Nephron progenitor cell (in vitro differentiated cells): Measurements from ENCODE around the gene SIM2.

Experiments
- DNase-seq: peaks from one replicate; pipeline ENCODE4 v3.0.0; 2021
- H3K27ac Mint-ChIP-seq: 2 replicates; pipeline ENCODE4 v1.8.0; 2021; ENCODE audit warnings: mild to moderate bottlenecking, moderate library complexity, mixed read lengths
- H3K27me3 Mint-ChIP-seq: 2 replicates; pipeline ENCODE4 v1.8.0; 2021; ENCODE audit warnings: mild to moderate bottlenecking, low read depth, mixed read lengths; ENCODE audit not compliant: poor library complexity
- H3K36me3 Mint-ChIP-seq: 2 replicates; pipeline ENCODE4 v1.8.0; 2021; ENCODE audit warnings: low read depth, mixed read lengths
- H3K4me1 Mint-ChIP-seq: 2 replicates; pipeline ENCODE4 v1.8.0; 2021; ENCODE audit warnings: mixed read lengths
- H3K4me3 Mint-ChIP-seq: 2 replicates; pipeline ENCODE4 v1.8.0; 2021; ENCODE audit warnings: mild to moderate bottlenecking, moderate library complexity, mixed read lengths
- H3K9me3 Mint-ChIP-seq: 2 replicates; pipeline ENCODE4 v1.8.0; 2021; ENCODE audit warnings: mild to moderate bottlenecking, moderate library complexity, mixed read lengths
- CTCF ChIP-seq: fragments of 200-600 bp; sonication (generic); IDR thresholded peaks from 2 replicates; pipeline ENCODE4 v1.5.0; 2021; ENCODE audit warnings: antibody characterized with exemption

The SIM2 gene

DNA sequence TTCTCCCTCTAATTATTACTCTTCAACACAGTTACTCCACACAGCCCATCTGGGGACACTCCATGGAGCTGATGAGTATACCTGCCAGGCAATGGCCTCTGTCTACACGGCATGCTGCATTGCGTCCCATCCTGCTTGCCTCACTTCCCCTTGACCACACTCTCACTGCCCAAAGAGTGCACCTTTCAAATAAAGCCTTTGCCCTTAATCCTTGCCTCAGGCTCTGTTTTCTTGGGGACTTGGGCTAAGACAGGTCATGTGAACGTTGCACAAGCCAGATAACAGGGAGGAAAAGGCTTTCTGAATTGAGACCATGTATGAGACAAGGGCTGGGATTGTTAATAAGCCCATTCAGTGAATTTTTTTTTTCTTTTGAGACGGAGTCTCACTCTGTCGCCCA is 40.0 kb upstream of the SIM2 start:
- H3K27me3 Mint-ChIP-seq = peaks cover 25% of the 10 kb centered on the region
- no peak overlapping the region for H3K4me3 Mint-ChIP-seq
- TF ChIP-seq CTCF = no peak
- H3K36me3 Mint-ChIP-seq = no peaks in the 10 kb centered on the region
- DNase-seq = no peak
- H3K9me3 Mint-ChIP-seq = no peaks in the 10 kb centered on the region
- no peak overlapping the region for H3K27ac Mint-ChIP-seq
- peaks cover 26% of the 10 kb centered on the region for H3K4me1 Mint-ChIP-seq

DNA sequence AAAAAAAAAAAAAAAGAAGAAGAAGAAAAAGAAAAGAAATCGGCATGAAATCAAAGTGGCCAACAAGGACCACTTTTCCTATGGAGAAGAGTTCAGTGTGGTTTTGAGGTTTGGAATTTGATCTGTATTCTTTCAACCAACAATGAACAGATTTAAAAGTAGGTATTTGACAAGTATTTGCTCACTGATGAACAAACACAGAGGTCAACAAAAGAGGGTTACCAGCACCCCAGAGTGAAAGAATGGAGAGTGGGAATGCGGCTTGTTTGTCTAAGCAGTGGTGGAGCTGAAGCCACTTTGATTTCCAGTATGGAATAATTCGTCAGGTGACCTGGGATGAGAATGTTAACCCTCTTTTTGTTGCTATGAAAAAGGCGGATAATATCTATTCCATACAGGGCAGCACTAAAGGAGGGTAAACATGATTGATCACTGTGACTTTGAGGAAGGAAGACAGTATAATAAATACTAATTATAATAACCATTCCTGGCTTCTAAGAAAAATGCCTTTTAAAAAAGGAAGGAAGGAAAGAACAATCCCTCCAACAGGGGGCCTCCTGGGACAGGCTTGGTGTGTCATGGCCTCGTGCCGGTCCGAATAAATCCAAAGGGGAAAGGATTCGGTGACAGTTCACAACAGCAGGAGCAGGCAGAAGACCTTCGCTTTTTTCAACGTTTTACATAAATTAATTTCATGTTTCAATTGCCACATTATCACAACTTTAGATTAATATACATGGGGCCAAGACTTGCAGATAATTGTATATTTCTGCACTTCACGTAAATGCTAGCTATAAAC is 37.2 kb upstream of the SIM2 start:
- Mint-ChIP-seq H3K4me3 (no peak overlapping the region), H3K9me3 (no peaks in the 10 kb centered on the region), H3K27me3 (peaks cover 33% of the 10 kb centered on the region), H3K27ac (no peak overlapping the region), H3K4me1 (peaks cover 28% of the 10 kb centered on the region), H3K36me3 (no peaks in the 10 kb centered on the region)
- peak; percentile 43 for TF ChIP-seq CTCF
- peak; percentile 43 for DNase-seq

- Mint-ChIP-seq H3K4me3 (no peak overlapping the region), H3K9me3 (no peaks in the 10 kb centered on the region), H3K36me3 (no peaks in the 10 kb centered on the region), H3K4me1 (peaks cover 30% of the 10 kb centered on the region), H3K27ac (no peak overlapping the region), H3K27me3 (peaks cover 46% of the 10 kb centered on the region)
- DNase-seq = peak; percentile 16
- no peak for TF ChIP-seq CTCF
Observed at GRCh38 chr21:36663033-36663855, 35.7 kb upstream of the SIM2 start.

- no peak overlapping the region for H3K4me3 Mint-ChIP-seq
- H3K36me3 Mint-ChIP-seq = no peaks in the 10 kb centered on the region
- TF ChIP-seq CTCF = no peak
- no peaks in the 10 kb centered on the region for H3K9me3 Mint-ChIP-seq
- no peak for DNase-seq
- peaks cover 34% of the 10 kb centered on the region for H3K4me1 Mint-ChIP-seq
- peaks cover 50% of the 10 kb centered on the region for H3K27me3 Mint-ChIP-seq
- H3K27ac Mint-ChIP-seq = no peak overlapping the region
Observed at GRCh38 chr21:36664662-36664990, 34.3 kb upstream of the SIM2 start.

DNA sequence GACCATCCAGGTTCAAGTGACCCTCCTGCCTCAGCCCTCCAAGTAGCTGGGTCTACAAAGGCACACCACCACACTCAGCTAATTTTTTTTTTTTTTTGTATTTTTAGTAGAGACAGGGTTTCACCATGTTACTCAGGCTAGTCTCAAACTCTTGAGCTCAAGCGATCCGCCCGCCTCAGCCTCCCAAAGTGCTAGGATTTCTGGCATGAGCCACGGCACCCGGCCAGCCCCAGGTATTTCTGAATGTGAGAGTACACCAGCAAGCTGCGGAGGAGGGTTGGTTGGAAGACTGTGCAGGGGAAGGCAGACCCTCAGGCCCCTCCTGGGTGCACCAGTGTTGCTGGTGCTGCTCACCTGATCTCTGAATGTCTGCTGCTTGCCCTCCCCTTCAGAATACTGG is 33.1 kb upstream of the SIM2 start:
- Mint-ChIP-seq H3K36me3 (no peaks in the 10 kb centered on the region), H3K4me3 (no peak overlapping the region), H3K4me1 (peaks cover 45% of the 10 kb centered on the region), H3K9me3 (no peaks in the 10 kb centered on the region), H3K27me3 (peaks cover 51% of the 10 kb centered on the region), H3K27ac (no peak overlapping the region)
- no peak for DNase-seq
- no peak for TF ChIP-seq CTCF
